K562 (cell line): ENCODE data around the gene FXYD4. TPM values are rescaled to one million over a fixed set of nuclear protein-coding genes. Genes with fewer than 3 reads are reported as not detected.

ENCODE experiments used
- ETV5 ChIP-seq: sonication (generic); formaldehyde crosslinking; IDR thresholded peaks from 2 replicates; pipeline ENCODE4 v1.4.0; 2020; ENCODE audit warnings: low read depth, mild to moderate bottlenecking, missing genetic modification reagents
- HSF4 ChIP-seq: fragments of 250-450 bp; sonication (Bioruptor Pico); IDR thresholded peaks from 2 replicates; pipeline ENCODE4 v2.1.2; 2022; ENCODE audit warnings: mild to moderate bottlenecking, moderate library complexity, borderline replicate concordance
- LARP7 ChIP-seq: fragments of 450-650 bp; IDR thresholded peaks from 2 replicates; pipeline ENCODE4 v1.6.1; 2016
- MEF2D ChIP-seq: conservative IDR thresholded peaks from 2 replicates; pipeline ENCODE4 v1.6.1; 2016; ENCODE audit warnings: low read depth, missing genetic modification characterization, missing compliant biosample characterization
- NELFE ChIP-seq: IDR thresholded peaks from 2 replicates; pipeline ENCODE4 v1.6.1; 2011; ENCODE audit warnings: mild to moderate bottlenecking; ENCODE audit not compliant: insufficient read depth, insufficient read length
- NR4A1 ChIP-seq, 2 experiments: fragments of 250-450 bp in 1 of 2; fragments of 450-650 bp in 1 of 2; sonication (Bioruptor Pico) in 1 of 2; IDR thresholded peaks; 2 replicates each; pipeline versions ENCODE4 v1.4.0 to v1.6.1; 2016 to 2020; ENCODE audit warnings: mild to moderate bottlenecking in 2 of 2, missing compliant biosample characterization in 1 of 2, missing genetic modification characterization in 1 of 2, moderate library complexity in 1 of 2
- PYGO2 ChIP-seq: fragments of 450-650 bp; IDR thresholded peaks from 2 replicates; pipeline ENCODE4 v1.6.1; 2016; ENCODE audit warnings: mild to moderate bottlenecking, missing genetic modification characterization, moderate library complexity, missing compliant biosample characterization
- TAF7 ChIP-seq: fragments of 450-650 bp; IDR thresholded peaks from 2 replicates; pipeline ENCODE4 v1.6.1; 2016; ENCODE audit warnings: missing genetic modification characterization, missing compliant biosample characterization
- TRIM28 ChIP-seq: fragments of 450-650 bp; IDR thresholded peaks from 2 replicates; pipeline ENCODE4 v1.6.1; 2017
- ZFX ChIP-seq: sonication (generic); formaldehyde crosslinking; IDR thresholded peaks from 2 replicates; pipeline ENCODE4 v1.8.0; 2022; ENCODE audit warnings: mild to moderate bottlenecking, missing genetic modification reagents, moderate library complexity
- ZHX1 ChIP-seq: fragments of 150-350 bp; conservative IDR thresholded peaks from 2 replicates; pipeline ENCODE4 v1.6.1; 2014; ENCODE audit warnings: low read length
- polyA plus RNA-seq, 8 experiments: library from polyadenylated mRNA; depleted of rRNA in 4 of 8; stranded (reverse) in 5 of 8; unstranded in 3 of 8; fragments of >200 nt; fragmentation: Nextera tagmentation in 2 of 8; fragmentation: Illumina TruSeq in 1 of 8; extraction: Ambion mirVana in 2 of 8; extraction: Trizol in 1 of 8; gene quantifications; 2 replicates each; pipeline versions ENCODE4 v1.2.1 to v1.2.3, GENCODE V29; 2011 to 2014; ENCODE audit warnings: inconsistent platforms in 1 of 8, missing spikeins in 1 of 8
- total RNA-seq, 7 experiments: library from RNA; depleted of rRNA in 6 of 7; stranded (reverse); fragments of >200 nt in 6 of 7; fragmentation: Illumina TruSeq in 2 of 7; extraction: Trizol in 2 of 7; gene quantifications; 2 replicates each; pipeline versions ENCODE4 v1.2.1 to v1.2.3, GENCODE V29; 2011 to 2021; ENCODE audit warnings: low replicate concordance in 1 of 7
- TF ChIP-seq, protein P1 (sequence below): fragments of 200-800 bp; sonication (Bioruptor generic); IDR thresholded peaks from 2 replicates; pipeline ENCODE4 v1.6.1; 2016; ENCODE audit warnings: missing genetic modification characterization, missing compliant biosample characterization
- TF ChIP-seq, protein P2 (sequence below): fragments of 450-650 bp; formaldehyde crosslinking; conservative IDR thresholded peaks from 2 replicates; pipeline ENCODE4 v1.4.0; 2022; ENCODE audit warnings: mild to moderate bottlenecking, missing genetic modification characterization

FXYD4 gene
- total and polyA plus RNA-seq, 9 of the 15 experiments (the other 6 are each of a cell fraction or from before 2014, with no cell fraction given), result not detected

DNA sequence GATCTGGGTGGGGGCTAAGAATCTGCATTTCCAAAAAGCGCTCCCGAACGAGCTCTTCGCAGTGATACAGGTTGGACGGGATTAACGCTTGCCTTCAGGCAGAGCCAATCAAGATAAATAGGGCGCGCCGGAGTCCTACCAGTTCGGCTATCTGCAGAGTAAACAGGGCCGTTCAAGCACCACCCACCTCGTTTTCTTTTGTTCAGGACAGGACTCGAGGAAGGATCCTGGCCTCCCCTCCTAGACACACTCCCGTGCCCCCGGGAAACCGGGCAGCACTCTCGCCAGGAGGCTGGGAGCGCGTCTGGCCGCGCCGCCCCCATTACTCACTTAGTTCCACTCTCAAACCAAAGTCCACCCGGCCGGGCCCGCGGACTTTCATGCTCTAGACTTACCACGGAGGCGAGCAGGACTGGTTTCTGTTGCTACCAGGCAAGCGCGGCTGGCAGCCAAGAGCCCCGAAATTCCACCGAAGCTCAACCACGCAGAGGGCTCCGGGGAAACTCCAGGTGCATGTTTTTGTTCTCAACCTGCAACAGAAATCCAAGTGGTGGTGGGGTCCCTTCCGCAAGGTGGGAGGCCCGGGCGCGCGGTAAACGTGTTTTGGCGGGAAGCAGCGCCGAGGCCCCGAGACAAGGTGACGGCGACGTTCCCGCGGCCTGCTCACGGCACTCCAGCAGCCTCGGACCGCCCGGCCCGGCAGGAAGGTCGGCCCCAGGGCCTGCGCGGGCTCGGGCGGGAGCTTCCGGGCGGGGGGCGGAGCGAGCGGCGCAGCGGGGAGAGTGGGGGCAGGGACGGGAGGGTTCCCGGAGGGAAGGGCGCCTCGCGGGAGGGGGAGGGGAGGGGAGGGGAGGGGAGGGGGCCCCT lies 24.9 kb downstream of the FXYD4 start (continued):
- TF ChIP-seq, protein P1, sequence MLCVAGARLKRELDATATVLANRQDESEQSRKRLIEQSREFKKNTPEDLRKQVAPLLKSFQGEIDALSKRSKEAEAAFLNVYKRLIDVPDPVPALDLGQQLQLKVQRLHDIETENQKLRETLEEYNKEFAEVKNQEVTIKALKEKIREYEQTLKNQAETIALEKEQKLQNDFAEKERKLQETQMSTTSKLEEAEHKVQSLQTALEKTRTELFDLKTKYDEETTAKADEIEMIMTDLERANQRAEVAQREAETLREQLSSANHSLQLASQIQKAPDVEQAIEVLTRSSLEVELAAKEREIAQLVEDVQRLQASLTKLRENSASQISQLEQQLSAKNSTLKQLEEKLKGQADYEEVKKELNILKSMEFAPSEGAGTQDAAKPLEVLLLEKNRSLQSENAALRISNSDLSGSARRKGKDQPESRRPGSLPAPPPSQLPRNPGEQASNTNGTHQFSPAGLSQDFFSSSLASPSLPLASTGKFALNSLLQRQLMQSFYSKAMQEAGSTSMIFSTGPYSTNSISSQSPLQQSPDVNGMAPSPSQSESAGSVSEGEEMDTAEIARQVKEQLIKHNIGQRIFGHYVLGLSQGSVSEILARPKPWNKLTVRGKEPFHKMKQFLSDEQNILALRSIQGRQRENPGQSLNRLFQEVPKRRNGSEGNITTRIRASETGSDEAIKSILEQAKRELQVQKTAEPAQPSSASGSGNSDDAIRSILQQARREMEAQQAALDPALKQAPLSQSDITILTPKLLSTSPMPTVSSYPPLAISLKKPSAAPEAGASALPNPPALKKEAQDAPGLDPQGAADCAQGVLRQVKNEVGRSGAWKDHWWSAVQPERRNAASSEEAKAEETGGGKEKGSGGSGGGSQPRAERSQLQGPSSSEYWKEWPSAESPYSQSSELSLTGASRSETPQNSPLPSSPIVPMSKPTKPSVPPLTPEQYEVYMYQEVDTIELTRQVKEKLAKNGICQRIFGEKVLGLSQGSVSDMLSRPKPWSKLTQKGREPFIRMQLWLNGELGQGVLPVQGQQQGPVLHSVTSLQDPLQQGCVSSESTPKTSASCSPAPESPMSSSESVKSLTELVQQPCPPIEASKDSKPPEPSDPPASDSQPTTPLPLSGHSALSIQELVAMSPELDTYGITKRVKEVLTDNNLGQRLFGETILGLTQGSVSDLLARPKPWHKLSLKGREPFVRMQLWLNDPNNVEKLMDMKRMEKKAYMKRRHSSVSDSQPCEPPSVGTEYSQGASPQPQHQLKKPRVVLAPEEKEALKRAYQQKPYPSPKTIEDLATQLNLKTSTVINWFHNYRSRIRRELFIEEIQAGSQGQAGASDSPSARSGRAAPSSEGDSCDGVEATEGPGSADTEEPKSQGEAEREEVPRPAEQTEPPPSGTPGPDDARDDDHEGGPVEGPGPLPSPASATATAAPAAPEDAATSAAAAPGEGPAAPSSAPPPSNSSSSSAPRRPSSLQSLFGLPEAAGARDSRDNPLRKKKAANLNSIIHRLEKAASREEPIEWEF, result peak; percentile 75
- TF ChIP-seq LARP7 (no peak), NELFE (no peak), NR4A1 (CRISPR knock-in tag; IDR thresholded peaks at IDR 0.05) (no peak), NR4A1 (tag; IDR thresholded peaks at IDR 0.05) (peak; percentile 75), TRIM28 (peak; percentile 70), ZFX (CRISPR knock-in tag) (peak; percentile 89), ETV5 (CRISPR knock-in tag) (no peak; the same call in 1 of the 2 replicates), PYGO2 (tag) (no peak), MEF2D (tag) (no peak), ZHX1 (no peak), TAF7 (tag) (peak; percentile 6; the same call in 1 of the 2 replicates), HSF4 (CRISPR knock-in tag) (0 out of 2 replicates have a peak, but pooled peaks have one; percentile 46)
- TF ChIP-seq, protein P2, sequence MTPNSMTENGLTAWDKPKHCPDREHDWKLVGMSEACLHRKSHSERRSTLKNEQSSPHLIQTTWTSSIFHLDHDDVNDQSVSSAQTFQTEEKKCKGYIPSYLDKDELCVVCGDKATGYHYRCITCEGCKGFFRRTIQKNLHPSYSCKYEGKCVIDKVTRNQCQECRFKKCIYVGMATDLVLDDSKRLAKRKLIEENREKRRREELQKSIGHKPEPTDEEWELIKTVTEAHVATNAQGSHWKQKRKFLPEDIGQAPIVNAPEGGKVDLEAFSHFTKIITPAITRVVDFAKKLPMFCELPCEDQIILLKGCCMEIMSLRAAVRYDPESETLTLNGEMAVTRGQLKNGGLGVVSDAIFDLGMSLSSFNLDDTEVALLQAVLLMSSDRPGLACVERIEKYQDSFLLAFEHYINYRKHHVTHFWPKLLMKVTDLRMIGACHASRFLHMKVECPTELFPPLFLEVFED (CRISPR knock-in tag), result no peak; the same call in 1 of the 2 replicates
